NCI-H510A treated with DMSO at 0.1 percent for 48 hours (cell line): Measurements from ENCODE around the gene AGFG2.
"Not testable (repeated sequence)": the region's sequence is repeated elsewhere in the genome, so short reads cannot be mapped to it uniquely, and the experiment has no call there.

Experiments used
- DNase-seq: peaks from one replicate; lab custom pipeline; 2025; lab: John Stamatoyannopoulos, UW

Gene AGFG2

DNA sequence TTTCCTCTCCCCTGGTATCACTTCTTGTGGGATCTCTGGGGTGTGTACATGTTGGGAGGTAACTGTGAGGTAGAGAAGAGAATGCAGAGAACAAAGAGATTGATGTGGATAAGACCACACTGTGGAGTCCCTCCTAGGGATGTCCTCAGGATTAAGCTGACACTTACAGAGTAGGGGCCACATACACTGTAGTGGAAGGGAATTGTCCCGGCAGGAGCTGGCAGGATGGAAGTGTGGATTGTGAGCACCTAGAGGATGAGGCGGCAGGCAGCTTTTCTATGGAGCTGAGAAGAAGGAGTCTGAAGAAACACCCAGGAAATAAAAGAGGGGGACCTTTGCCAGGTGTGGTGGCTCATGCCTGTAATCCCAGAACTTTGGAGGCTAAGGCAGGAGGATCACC, 13.5 kb downstream of the AGFG2 start:
- DNase-seq, result no peak

DNA sequence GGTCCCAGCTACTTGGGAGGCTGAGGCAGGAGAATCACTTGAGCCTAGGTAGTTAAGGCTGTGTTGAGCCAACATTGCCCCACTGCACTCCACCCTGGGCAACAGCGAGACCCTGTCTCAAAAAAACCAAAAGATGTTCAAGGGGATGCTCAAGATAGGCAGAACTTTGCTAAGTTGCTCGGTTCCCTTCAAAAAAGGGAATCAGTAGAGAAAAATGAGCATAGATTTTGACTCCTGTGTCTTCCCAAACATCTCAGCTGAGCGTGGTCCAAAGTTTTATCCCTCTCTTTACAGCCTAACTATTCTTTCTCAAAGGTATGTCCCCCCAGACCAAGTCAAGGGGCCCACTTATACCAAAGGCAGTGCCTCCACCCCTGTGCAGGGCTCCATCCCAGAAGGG, 14.0 kb downstream of the AGFG2 start:
- DNase-seq, result no peak

DNA sequence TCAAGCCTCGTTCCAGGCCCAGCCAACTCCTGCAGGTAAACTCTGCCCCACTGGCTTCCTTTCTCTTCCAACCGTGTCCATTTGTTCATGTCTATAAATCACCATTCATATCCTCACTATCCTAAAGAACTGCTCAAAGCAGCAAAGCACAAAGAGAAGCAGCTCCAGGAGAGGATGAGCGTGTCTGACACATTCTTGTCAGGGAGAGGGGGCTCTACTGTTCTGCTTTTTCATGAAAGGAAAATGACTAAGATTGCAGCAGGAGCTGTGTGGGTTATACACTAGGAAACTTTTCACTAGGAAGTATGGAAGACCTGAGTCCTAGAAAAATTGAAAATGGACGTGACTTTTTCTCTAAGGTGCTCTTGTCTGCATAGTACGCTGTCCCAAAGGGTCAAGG, 16.7 kb downstream of the AGFG2 start:
- no peak for DNase-seq

DNA sequence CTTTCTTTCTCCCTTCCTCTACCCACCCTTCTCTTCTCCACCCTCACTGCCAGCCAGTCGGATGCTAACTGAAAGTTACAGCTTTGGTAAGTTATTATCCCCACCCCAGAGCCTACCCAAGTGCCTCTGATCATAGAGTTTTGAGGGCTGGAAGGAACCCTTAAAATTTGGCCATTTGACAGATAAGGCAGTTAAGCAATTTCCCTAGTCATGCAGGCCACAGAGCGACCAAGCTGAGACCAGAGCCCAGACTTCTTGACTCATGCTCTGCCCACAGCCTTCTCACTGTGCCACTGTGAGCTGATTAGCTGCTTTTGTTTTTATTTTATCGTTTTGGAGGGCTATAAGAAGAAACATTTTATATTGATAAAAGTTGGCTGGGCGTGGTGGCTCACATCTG, 17.5 kb downstream of the AGFG2 start:
- DNase-seq, result no peak

DNA sequence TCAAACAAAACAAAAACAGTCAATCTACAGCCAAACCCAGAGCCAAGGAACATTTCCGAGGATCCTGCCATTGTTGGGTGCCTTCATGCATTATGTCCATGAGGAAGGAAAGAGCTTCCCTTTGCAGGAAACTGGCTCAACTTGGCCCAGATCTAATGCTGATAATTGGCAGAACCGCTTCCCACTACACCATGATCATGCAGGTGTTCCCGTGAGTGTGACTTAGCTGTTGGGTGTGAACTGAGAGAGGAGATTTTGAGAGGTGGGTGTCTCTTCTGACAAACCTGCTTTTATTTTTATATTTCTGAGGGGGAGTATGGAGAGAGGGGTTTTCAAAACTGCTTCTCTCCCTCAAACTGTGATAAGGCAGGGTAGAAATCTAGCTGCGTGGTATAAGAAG, 20.1 kb downstream of the AGFG2 start:
- no peak for DNase-seq

DNA sequence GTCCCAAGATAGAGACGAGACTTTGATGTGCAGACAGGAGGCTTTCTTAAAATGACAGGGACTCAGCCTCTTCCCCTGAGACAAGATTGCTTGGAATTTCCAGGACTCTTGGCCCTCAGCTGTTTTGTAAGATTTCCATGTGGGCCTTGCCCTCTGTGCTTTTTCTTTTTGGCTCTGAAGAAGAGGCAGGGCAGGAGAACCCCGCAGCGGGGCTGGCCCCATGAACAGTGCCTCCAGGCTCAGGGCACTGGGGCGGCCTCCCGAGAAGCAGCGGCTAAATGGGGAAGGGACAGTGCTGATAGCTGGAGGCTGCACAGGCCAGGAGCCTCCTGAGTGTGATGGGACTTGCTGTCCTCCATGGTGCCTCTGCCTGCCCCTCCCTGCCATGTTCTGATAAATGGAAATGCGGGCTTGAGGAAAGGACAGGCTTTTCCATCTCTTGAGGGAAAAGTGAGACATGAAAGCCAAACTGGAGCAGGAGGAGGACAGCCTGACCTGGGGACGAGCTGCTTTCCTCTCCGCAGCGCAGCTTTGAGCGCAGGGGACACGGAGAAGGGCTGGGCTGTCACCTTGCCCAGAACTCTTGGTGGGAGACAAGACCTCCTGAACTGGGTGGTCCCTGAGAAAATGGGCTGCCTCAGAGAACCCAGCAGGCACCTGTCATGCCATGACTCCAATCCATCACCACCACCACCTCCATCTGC, 22.6 kb downstream of the AGFG2 start:
- DNase-seq, result no peak

DNA sequence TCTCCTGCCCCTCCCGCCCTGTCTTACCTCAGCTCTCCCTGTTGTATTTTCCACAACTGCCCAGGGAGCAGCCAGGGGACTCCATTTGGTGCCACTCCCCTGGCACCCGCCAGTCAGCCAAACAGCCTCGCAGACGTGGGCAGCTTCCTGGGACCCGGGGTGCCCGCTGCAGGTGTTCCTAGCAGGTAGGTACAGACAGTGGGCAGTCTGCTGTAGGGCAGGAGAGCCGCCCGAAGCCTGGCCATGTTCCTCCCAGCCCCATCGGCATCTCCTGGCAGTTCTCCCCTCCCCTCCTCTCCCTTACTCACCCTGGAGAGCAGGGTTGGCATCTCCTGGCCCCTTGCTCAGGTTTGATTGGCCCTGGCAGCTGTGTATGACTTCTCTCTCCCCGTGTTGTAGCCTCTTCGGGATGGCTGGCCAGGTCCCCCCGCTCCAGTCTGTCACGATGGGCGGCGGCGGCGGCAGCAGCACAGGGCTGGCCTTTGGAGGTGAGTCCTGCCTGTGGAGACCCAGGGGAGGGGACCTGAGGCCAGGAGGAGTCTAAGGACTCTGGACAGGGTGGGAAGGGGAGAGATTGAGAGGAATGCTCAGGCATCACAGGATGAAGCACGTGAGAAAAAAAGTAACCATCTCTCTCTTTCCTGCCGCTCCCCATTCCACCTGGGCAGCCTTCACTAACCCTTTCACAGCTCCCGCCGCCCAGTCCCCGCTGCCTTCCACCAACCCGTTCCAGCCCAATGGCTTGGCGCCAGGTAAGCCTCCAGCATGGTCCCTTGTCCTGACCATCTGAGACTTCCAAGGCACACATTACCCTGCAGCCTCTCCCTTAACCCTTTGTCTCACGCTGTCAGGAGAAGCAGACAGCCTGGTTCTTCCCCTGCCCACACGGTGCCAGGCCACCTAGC, 23.4 kb downstream of the AGFG2 start:
- DNase-seq, result no peak

DNA sequence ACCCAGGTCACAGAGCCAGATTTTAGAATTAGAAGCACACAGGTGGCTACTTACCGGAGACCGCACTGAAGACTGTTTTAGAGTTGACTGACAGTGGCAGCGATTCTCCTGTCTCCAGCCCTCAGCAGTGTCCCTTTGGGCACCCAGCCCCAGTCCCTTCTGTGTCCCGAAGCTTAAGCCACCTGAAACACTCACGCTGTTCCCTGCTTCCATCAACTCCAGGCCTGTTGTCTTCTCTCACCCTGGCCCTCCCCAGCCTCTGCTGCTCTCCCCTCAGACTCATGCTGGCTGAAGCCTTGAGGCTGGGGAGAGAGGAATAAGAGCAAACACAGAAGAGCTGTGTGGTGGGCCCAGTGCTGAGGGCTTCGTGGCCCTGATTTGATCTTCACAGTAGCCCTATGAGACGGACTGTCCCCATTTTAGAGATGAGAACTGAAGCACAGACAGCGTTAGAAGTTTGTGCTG, 24.1 kb downstream of the AGFG2 start:
- DNase-seq, result no peak

DNA sequence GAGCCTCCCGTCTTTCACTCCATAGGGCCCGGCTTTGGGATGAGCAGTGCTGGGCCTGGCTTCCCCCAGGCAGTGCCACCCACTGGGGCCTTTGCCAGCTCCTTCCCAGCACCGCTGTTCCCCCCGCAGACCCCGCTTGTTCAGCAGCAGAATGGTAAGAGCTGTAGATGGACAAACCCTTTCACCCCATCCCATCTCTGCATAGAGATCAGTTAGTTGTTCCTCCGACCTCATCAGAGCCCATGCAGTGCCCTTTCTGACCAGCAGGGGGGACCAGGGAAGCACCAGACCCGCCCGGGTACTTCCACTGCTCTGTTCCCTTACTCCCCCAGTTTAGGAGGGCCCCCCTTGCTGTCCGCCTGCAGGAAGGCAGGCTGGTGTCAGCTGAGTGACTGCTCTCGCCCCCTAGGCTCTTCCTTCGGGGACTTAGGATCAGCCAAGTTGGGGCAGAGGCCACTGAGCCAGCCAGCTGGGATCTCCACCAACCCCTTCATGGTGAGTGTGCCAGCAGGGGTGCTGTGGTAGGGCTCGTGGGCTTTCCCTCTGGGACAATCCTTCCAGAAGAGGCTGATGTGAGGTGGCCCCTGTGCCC, 24.9 kb downstream of the AGFG2 start:
- no peak for DNase-seq

DNA sequence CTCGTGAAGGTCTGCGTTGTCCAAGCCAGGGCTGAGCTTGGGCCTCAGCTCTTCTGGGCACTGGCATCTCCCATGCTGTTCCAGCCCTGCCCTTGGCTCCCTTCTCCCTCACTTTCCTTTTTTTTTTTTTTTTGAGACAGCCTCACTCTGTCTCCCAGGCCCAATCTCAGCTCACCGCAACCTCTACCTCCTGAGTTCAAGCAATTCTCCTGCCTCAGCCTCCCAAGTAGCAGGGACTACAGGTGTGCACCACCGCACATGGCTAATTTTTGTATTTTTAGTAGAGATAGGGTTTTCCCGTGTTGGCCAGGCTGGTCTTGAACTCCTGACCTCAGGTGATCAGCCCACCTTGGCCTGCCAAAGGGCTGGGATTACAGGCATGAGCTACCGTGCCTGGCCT, 25.4 kb downstream of the AGFG2 start:
- not testable (repeated sequence) for DNase-seq

DNA sequence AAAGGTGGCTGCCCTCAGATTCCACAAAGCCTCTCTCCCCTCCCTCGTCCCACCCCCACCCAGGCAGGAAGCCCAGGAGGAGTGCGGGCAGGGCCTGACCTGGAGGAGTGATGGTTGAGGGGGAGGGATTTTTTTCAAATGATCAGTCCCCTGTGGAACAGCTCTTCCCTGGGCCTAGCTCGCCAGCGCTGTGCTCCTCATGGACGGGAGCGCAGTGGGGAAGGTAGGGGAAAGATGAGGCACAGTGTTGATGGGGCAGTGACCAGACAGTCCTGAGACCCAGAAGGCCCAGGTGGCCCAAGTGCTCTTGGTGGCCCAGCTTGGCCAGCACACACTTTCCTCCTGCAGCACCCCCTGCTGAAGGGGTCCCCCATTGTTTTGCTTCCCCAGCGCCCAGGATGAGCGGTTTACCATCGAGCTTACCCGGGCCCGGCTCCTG, 26.1 kb downstream of the AGFG2 start:
- no peak for DNase-seq

DNA sequence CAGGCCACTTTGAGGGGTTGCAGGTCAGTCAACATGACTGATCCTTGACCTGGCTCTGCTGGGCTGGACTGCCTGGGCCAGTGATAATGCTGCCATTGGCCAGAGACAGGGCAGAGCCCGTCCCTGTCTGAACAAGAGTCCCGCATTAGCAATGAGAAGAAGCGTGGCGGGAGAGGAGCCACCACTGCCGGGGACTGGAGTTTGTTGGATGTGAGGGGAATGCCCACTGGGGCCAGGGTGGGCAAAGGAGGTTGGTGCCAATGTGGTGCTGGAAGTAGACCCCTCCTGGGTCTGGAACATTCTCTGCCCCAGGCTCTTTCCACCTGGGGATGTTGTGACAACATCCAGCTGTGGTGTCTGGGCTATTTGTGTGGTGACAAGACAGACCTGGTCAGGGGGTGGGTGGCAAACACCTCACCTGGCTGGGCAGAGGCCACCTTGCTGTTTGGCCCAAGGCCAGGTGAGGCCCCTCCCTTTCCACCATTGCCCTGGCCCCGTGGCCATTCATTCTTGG, 27.1 kb downstream of the AGFG2 start:
- DNase-seq, result no peak

DNA sequence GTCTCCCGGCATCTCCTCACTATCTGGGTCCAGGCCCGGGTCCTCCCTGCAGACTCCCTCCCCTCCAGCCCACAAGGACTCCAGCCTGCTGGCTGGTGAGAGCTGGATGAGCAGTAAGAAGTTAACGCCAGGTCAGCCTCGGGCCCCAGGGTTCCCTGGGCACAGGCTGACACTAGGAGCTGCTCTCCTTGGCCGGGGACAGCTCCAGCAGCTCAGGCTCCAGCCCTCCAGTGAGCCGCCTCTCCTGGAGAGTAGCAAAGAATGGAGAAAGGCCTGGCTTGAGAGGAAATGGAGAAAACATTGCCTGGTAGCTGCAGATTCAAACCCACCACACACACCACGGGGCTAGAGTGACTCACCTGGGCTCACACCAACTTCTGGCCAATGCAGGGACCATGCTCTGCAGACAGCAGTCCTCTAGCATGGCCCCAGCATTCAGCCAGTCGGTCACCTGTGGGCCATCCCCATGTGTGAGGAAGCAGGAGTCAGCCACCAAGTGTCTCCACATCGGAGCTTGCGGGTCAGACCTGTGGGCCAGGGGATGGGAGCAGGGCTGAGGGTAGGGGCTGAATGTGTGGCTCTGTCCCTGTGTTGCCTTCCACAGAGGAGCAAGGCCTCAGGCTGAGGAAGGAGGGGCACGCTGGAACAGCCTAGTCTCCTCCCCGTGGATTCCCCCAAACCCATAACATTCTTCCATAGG, 28.2 kb downstream of the AGFG2 start:
- DNase-seq, result no peak

DNA sequence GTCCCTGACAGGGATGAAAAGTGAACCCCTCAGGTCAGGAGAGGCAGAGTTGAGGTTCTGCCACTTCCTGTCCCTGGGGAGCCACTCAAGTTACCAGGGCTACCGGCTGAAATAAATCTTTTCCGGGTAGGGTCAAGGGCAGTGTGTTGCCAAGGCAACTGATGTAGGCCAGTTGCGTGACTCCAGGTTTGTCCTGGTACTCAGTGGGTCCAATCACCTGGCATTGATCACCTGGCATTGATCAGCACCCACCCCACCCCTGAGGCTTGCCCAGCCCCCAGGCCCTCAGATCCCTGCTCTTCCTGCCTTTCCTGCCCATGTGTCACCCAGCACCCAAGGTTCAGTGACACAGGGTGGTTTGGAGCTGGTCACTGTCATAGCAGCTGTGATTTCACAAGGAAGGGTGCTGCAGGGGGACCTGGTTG, 28.8 kb downstream of the AGFG2 start:
- no peak for DNase-seq

DNA sequence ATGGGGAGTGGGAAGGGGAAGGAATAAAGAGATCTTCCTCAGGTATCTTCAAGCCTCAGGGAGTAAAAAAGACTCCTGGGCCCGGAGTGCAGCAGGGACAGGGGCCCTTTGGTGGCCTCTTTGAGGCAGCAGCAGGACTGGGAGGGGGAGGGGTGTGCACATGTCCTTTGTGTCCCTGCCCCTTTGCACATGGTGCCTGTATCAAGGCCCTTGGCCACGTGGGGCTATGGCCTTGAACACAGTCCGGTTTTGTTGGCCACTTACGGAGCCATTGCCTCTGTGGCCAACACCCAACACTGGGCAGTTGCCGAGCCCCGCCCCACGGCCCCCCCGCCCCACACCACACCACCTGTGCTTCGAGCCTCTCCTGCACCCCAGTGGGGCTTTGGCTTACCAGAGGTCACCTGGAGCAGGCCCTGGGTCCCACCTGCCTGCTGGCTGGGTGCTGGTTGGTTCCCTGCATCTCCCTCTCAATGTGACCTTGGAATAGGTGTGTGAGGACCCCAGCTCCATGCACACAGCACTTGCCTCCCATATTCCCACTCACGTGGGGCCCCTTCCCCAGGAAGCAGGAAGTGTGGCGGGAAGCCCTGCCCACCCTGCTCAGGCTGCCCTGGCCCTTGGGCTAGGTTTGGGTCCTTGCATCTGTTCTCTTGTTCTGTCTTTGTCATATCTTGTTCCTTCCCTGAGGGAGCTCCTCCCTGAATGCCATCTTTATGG, 29.3 kb downstream of the AGFG2 start:
- DNase-seq, result no peak

DNA sequence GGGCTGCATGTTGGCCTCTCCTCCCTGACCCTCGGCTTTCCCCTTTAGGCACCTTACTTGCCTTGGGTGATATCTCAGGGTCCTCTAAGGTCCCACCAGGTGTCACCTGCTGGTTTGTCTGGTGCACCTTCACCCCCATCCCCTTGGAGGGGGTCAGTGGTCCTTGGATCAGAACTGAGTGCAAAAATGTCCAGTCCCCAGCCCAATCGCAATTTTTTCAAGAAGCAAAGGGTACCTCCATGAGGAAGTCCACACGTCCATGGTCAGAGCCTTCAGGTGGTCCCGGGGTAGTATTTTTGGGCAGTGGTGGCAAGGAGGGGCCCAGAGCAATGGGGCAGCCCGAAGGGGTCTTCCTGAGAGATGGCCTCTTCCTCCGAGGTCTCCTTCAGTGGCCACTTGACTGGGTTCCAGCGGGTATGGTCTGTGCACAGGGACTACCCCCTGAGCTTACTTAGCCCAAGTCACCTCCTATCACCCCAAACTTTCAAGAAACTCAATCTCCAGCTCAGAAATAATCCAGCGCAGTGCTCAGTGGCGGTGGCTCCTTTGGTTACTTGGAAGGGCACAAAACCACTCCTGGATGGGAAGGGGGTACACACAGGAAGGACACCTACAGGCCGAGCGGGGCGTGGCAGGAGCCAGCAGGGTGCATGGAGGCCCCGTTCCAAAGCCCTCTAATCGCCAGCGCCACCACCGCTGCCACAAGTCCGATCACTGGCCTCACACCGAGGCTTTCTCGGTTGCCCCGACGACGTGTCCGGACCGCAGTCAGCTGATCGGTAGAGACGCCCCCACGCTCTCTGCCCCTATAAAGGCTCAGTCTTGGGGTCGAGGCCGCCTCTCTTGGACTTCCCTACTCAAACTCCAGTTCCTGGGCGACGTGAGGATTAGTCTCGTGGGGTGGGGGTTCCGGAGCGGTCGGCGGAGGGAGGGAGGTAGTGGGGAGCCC, 30.2 kb downstream of the AGFG2 start:
- DNase-seq, result no peak

DNA sequence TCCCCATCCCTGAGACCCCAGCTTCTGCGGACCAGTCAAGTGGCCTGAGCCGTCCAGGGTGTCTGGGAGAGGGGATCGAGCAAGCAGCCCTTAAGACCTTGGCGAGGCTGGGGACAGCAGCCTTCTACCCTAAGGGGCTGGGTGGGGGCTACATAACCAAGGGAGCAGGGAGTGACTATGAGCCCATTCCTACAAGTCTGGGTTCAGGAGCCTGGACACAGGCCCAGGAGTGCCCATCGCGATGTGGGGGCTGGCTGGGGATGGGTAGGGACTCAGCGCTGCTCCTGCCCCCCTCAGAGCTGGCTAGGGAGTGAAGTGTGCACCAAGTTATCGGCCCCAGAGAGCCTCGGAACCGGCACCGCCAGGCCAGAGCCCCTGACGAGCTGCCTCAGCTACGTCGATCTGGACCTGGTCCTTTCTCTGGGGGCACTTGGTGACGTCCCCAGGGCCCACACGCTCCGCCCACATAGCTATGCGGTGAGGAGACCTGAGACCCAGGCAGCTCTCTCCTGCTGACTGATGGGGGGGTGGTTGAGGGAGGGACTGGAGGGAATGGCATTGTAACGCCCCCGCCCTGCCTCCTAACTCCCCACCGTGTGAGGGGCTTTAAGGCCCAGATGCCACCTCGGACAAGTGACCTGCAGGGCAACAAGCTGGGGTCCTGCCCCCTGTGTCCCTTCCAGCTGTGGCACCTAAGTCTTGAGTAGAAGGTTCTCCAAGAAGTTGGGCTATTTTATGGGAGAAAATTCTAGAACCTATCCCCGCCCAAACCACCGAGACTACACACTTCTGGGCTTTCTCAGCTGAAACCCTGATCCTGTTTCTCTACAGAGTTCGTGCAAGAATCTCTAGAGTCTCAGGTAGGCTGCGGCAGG, 32.2 kb downstream of the AGFG2 start:
- no peak for DNase-seq

DNA sequence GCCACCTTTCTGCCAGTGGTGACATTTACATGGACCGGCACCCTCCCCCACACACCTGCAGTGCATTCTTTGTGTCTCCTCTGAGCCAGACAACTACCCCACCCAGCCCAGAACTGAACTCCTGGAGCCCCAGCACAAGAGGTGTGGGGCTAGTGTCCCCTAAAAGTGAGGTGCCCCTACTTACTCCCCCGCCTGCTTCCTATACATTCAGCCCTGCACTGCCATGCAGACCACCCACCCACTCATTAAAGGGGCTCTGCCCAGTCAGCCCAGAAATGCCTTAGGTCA, 32.8 kb downstream of the AGFG2 start:
- DNase-seq, result no peak

DNA sequence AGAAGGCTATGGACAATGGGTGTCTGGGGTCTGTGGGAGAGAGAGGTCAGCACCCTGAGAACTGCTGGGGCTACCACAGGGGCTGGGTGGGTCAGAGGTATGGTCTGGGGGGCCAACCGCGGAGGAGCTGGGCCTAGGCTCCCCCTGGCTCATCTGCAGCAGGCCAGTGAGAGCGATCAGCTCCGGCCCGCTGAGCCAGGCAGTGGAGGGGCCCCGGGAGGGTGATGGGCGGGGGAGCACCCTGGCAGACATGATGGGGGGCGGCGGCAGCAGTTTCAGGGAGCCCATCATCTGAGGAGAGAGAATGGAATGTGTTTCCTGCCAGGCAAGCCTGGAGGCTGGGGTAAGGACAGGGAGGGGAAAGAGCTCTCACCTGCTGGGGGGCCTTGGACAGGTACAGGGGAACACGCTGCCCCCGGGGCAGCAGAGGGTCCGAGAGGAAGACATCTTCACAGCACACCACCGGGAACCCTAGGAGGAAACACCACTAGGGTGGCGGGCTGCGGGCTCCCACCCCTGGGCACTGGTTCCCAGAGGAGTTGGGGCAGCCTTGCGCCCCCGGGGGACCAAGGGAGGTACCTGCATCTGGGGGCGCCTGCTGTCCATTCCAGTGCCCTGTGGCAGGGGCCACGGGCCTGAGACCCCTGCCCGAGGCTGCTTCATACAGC, 33.4 kb downstream of the AGFG2 start:
- no peak for DNase-seq
